ENCODE measurements around the gene SURF4.

The SURF4 gene

GRCh38 chr9:133380734-133381133 lies 4.9 kb upstream of the SURF4 start:
- Histone ChIP-seq H3K4me3 (replicated peaks; ENCODE audit: insufficient read depth, low read length) (no peak overlapping the region), H3K27ac (replicated peaks) (no peak overlapping the region)
- TF ChIP-seq GABPA (IDR thresholded peaks at IDR 0.05; ENCODE audit: low read depth), result no peak
- no peak for TF ChIP-seq SPI1 (IDR thresholded peaks at IDR 0.05; ENCODE audit: borderline replicate concordance, low read depth)
- no peak for TF ChIP-seq CTCF (IDR thresholded peaks at IDR 0.05; ENCODE audit: insufficient read depth, low read length)
- no peak for TF ChIP-seq POLR2AphosphoS5 (IDR thresholded peaks at IDR 0.05; ENCODE audit: low read depth)
- no peak for TF ChIP-seq REST (IDR thresholded peaks at IDR 0.05; ENCODE audit: insufficient replicate concordance, low read depth)

GRCh38 chr9:133379153-133380086 lies 3.6 kb upstream of the SURF4 start:
- no peak for TF ChIP-seq REST (IDR thresholded peaks at IDR 0.05; ENCODE audit: insufficient replicate concordance, low read depth)
- no peak for TF ChIP-seq SPI1 (IDR thresholded peaks at IDR 0.05; ENCODE audit: borderline replicate concordance, low read depth)
- no peak for TF ChIP-seq POLR2AphosphoS5 (IDR thresholded peaks at IDR 0.05; ENCODE audit: low read depth)
- no peak for TF ChIP-seq GABPA (IDR thresholded peaks at IDR 0.05; ENCODE audit: low read depth)
- TF ChIP-seq CTCF (IDR thresholded peaks at IDR 0.05; ENCODE audit: insufficient read depth, low read length), result no peak
- Histone ChIP-seq H3K27me3 (ENCODE audit: insufficient read depth, poor library complexity, severe bottlenecking) (no peaks in the 10 kb centered on the region), H3K4me3 (replicated peaks; ENCODE audit: insufficient read depth, low read length) (no peak overlapping the region), H3K27ac (replicated peaks) (no peak overlapping the region)
- no peak for DNase-seq (ENCODE audit: low read depth in 1 of 2, low spot score in 1 of 2)

More at GRCh38 chr9:133380734-133381133, 4.9 kb upstream of the SURF4 start:
- H3K27me3 ChIP-seq (ENCODE audit: insufficient read depth, poor library complexity, severe bottlenecking), result no peaks in the 10 kb centered on the region
- DNase-seq (ENCODE audit: low read depth in 1 of 2, low spot score in 1 of 2), result no peak

GRCh38 chr9:133378408-133378962 lies 2.6 kb upstream of the SURF4 start:
- no peaks in the 10 kb centered on the region for H3K27me3 ChIP-seq (ENCODE audit: insufficient read depth, poor library complexity, severe bottlenecking)
- H3K27ac ChIP-seq (replicated peaks), result no peak overlapping the region
- TF ChIP-seq CTCF (IDR thresholded peaks at IDR 0.05; ENCODE audit: insufficient read depth, low read length), result no peak
- no peak for TF ChIP-seq REST (IDR thresholded peaks at IDR 0.05; ENCODE audit: insufficient replicate concordance, low read depth)
- no peak for TF ChIP-seq GABPA (IDR thresholded peaks at IDR 0.05; ENCODE audit: low read depth)
- no peak for TF ChIP-seq SPI1 (IDR thresholded peaks at IDR 0.05; ENCODE audit: borderline replicate concordance, low read depth)
- no peak for TF ChIP-seq POLR2AphosphoS5 (IDR thresholded peaks at IDR 0.05; ENCODE audit: low read depth)
- DNase-seq (ENCODE audit: low read depth in 1 of 2, low spot score in 1 of 2), result peak in 1 of 2 experiments; percentile 35
- H3K4me3 ChIP-seq (replicated peaks; ENCODE audit: insufficient read depth, low read length), result no peak overlapping the region

Measured in HL-60 (cell line).